ENCODE results near the gene TJP3.

Gene TJP3

GRCh38 chr19:3716147-3716668 is 8.0 kb downstream of the TJP3 start:
- DNase-seq, result no peak

GRCh38 chr19:3719868-3720267 is 11.7 kb downstream of the TJP3 start:
- no peak for DNase-seq

- no peak for DNase-seq
These were observed 12.2 kb downstream of the TJP3 start for GRCh38 chr19:3720349-3720917.

- peak; percentile 41 for DNase-seq
These were observed 13.1 kb downstream of the TJP3 start for GRCh38 chr19:3721131-3721886.

GRCh38 chr19:3721887-3722442 is 13.8 kb downstream of the TJP3 start:
- no peak for DNase-seq

- no peak for DNase-seq
These were observed 14.4 kb downstream of the TJP3 start for GRCh38 chr19:3722443-3723109.

GRCh38 chr19:3723110-3723488 is 14.9 kb downstream of the TJP3 start:
- no peak for DNase-seq

GRCh38 chr19:3723883-3724282 is 15.7 kb downstream of the TJP3 start:
- no peak for DNase-seq

GRCh38 chr19:3725121-3725520 is 16.9 kb downstream of the TJP3 start:
- DNase-seq, result no peak

- peak; percentile 4 for DNase-seq
These were observed 17.6 kb downstream of the TJP3 start for GRCh38 chr19:3725640-3726310.

- no peak for DNase-seq
These were observed 22.3 kb downstream of the TJP3 start for GRCh38 chr19:3730457-3730958.

GRCh38 chr19:3732108-3732507 is 23.9 kb downstream of the TJP3 start:
- no peak for DNase-seq

GRCh38 chr19:3733549-3734309 is 25.5 kb downstream of the TJP3 start:
- DNase-seq, result no peak

GRCh38 chr19:3734310-3734600 is 26.1 kb downstream of the TJP3 start:
- DNase-seq, result no peak

- DNase-seq, result no peak
These were observed 28.0 kb downstream of the TJP3 start for GRCh38 chr19:3736106-3736724.

GRCh38 chr19:3737487-3738205 is 29.5 kb downstream of the TJP3 start:
- DNase-seq, result no peak

- no peak for DNase-seq
These were observed 30.5 kb downstream of the TJP3 start for GRCh38 chr19:3738477-3739220.

GRCh38 chr19:3740431-3740830 is 32.2 kb downstream of the TJP3 start:
- no peak for DNase-seq

- no peak for DNase-seq
These were observed 35.3 kb downstream of the TJP3 start for GRCh38 chr19:3743486-3743885.

GRCh38 chr19:3745363-3746045 is 37.3 kb downstream of the TJP3 start:
- DNase-seq, result no peak

Measured in NCI-H2081 treated with DMSO at 0.1 percent for 48 hours (cell line).